Nephron (organoid): Measurements from ENCODE around the gene RNF14.
A peak's percentile ranks its signal among the peaks of the same experiment; 100 is the strongest.

ENCODE experiments used
- H3K27ac Mint-ChIP-seq, 3 experiments: 2 replicates each; pipeline ENCODE4 v1.8.0; 2020; ENCODE audit warnings: mixed read lengths in 3 of 3, mild to moderate bottlenecking in 2 of 3, moderate library complexity in 1 of 3
- H3K27me3 Mint-ChIP-seq: 2 replicates; pipeline ENCODE4 v1.8.0; 2021; ENCODE audit warnings: low read depth, mild to moderate bottlenecking, moderate library complexity, mixed read lengths
- H3K36me3 Mint-ChIP-seq: 2 replicates; pipeline ENCODE4 v1.8.0; 2020; ENCODE audit warnings: low read depth, mixed read lengths
- H3K4me1 Mint-ChIP-seq: 2 replicates; pipeline ENCODE4 v1.8.0; 2020; ENCODE audit warnings: mixed read lengths
- H3K4me3 Mint-ChIP-seq, 3 experiments: 2 replicates each; pipeline ENCODE4 v1.8.0; 2020; ENCODE audit warnings: mild to moderate bottlenecking in 3 of 3, mixed read lengths in 3 of 3, moderate library complexity in 2 of 3
- H3K9me3 Mint-ChIP-seq: 2 replicates; pipeline ENCODE4 v1.8.0; 2020; ENCODE audit warnings: mixed read lengths
- CTCF ChIP-seq, 3 experiments: fragments of 200-600 bp; sonication (generic); IDR thresholded peaks; one replicate each; pipeline ENCODE4 v1.5.0; 2021; ENCODE audit warnings: antibody characterized with exemption in 3 of 3; ENCODE audit not compliant: unreplicated experiment in 3 of 3

RNF14 gene

DNA sequence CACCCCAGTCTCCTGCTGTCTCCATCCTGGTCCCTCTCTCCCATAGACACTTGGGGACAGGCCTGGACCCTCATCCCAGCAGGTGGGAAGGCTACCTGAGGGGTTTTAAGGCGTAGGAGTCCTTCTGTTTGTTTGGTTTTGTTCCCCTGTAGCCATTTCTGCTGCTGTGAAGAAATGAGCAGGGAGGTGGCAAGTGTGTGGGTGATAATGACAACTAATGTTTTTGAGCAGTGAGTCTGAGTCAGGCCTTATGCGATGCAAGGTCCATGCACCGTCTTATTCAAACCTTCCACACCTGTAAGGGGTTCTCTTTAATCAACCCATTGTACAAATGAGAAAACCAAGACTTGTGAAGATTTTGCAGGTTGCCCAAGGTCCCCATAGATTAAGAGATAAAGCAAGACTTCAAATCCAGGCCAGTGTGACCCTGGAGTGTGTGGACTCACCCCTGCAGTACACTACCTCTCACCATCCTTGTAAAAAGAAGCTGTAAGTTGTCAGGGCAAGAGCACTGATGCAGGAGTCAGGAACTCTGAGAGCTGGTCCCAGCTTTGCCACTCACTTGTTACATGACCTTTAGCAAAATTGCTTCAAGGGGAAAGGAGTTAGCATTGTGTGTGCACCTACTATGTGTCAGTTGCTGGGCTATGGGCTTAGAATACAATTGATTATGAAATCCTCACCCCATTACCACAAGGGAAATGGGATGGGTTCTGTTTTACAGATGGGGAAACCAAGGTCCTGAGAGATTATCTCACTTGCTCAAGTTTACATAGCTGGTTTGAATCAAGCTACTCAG, 18.5 kb upstream of the RNF14 start:
- Mint-ChIP-seq H3K4me3 (no peak overlapping the region), H3K27ac (no peak overlapping the region), H3K27me3 (no peaks in the 10 kb centered on the region), H3K9me3 (no peaks in the 10 kb centered on the region), H3K4me1 (peaks cover 12% of the 10 kb centered on the region), H3K36me3 (no peaks in the 10 kb centered on the region)
- no peak for TF ChIP-seq CTCF (IDR thresholded peaks at IDR 0.05; ENCODE audit: unreplicated experiment in 3 of 3)

GRCh38 chr5:141951332-141951781, 17.5 kb upstream of the RNF14 start:
- Mint-ChIP-seq H3K27me3 (no peaks in the 10 kb centered on the region), H3K9me3 (no peaks in the 10 kb centered on the region), H3K36me3 (no peaks in the 10 kb centered on the region)

GRCh38 chr5:141952020-141952419, 16.9 kb upstream of the RNF14 start:
- H3K36me3 Mint-ChIP-seq: no peaks in the 10 kb centered on the region

More at GRCh38 chr5:141951332-141951781, 17.5 kb upstream of the RNF14 start:
- Mint-ChIP-seq H3K4me1 (peaks cover 12% of the 10 kb centered on the region), H3K4me3 (no peak overlapping the region), H3K27ac (peak overlapping the region; percentile 53 to 70 (median 68))
- TF ChIP-seq CTCF (IDR thresholded peaks at IDR 0.05; ENCODE audit: unreplicated experiment in 3 of 3): peak; percentile 36 to 51 (median 42)

DNA sequence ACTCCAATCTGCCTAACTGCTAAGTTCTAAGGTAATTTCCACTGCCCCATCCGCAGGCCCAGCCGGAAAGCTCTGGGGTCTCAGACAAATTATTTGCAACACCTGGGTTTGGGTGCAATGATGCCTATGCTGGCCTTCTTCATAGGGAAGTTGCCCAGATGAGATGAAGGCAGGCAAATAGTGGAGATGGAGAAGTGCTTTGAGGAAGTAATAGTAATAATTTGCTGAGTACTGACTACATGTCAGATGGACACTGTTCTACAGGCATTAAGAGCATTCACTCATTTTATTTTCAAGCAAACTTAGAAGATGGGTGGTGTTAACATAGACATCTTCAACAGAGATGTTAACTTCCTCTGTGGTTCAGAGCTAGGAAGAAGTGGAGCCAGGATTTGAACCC, 14.7 kb upstream of the RNF14 start:
- H3K27me3 Mint-ChIP-seq: peaks cover 5% of the 10 kb centered on the region
- TF ChIP-seq CTCF (IDR thresholded peaks at IDR 0.05; ENCODE audit: unreplicated experiment in 3 of 3): no peak
- no peak overlapping the region for H3K4me3 Mint-ChIP-seq
- H3K4me1 Mint-ChIP-seq: peaks cover 12% of the 10 kb centered on the region
- H3K36me3 Mint-ChIP-seq: no peaks in the 10 kb centered on the region
- no peaks in the 10 kb centered on the region for H3K9me3 Mint-ChIP-seq
- H3K27ac Mint-ChIP-seq: no peak overlapping the region

More at GRCh38 chr5:141952020-141952419, 16.9 kb upstream of the RNF14 start:
- peak overlapping the region; percentile 53 to 70 (median 68) for H3K27ac Mint-ChIP-seq
- no peak overlapping the region for H3K4me3 Mint-ChIP-seq
- TF ChIP-seq CTCF (IDR thresholded peaks at IDR 0.05; ENCODE audit: unreplicated experiment in 3 of 3): no peak
- no peaks in the 10 kb centered on the region for H3K9me3 Mint-ChIP-seq
- no peaks in the 10 kb centered on the region for H3K27me3 Mint-ChIP-seq
- peaks cover 12% of the 10 kb centered on the region for H3K4me1 Mint-ChIP-seq

GRCh38 chr5:141957367-141957996, 11.4 kb upstream of the RNF14 start:
- TF ChIP-seq CTCF (IDR thresholded peaks at IDR 0.05; ENCODE audit: unreplicated experiment in 3 of 3): no peak
- H3K4me1 Mint-ChIP-seq: peaks cover 8% of the 10 kb centered on the region
- H3K36me3 Mint-ChIP-seq: no peaks in the 10 kb centered on the region
- H3K9me3 Mint-ChIP-seq: no peaks in the 10 kb centered on the region
- H3K27me3 Mint-ChIP-seq: peaks cover 5% of the 10 kb centered on the region
- peak overlapping the region in 2 of 3 experiments; percentile 40 to 57 for H3K27ac Mint-ChIP-seq
- peak overlapping the region in 1 of 3 experiments; percentile 19 for H3K4me3 Mint-ChIP-seq
